GM20000 (cell line): ENCODE measurements around the gene TTR.

Experiments used
- DNase-seq: peaks from one replicate; pipeline ENCODE4 v3.0.0; 2012; ENCODE audit warnings: low spot score
- TF ChIP-seq, protein P1 (sequence below): IDR thresholded peaks from 2 replicates; pipeline ENCODE4 v1.5.1; 2012; ENCODE audit warnings: mild to moderate bottlenecking, control low read depth; ENCODE audit errors: extremely low read depth, missing control alignments

TTR gene

DNA sequence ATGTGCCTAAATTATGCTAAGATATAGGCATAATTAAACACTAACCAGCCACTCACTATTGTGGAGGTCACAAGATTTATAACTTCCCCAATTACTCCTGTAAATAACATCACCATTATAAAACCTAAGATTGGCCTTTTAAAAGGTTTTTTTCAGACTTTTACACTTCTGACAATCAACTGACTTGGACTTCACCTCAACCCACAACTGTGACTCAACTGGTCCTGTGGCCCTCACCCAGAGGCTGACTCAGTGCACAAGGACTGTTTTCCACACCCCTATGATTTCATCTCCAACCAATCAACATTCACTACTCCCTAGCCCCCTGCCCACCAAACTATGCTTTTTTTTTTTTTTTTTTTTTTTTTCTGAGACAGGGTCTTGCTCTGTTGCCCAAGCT lies 11.6 kb downstream of the TTR start:
- TF ChIP-seq, protein P1, sequence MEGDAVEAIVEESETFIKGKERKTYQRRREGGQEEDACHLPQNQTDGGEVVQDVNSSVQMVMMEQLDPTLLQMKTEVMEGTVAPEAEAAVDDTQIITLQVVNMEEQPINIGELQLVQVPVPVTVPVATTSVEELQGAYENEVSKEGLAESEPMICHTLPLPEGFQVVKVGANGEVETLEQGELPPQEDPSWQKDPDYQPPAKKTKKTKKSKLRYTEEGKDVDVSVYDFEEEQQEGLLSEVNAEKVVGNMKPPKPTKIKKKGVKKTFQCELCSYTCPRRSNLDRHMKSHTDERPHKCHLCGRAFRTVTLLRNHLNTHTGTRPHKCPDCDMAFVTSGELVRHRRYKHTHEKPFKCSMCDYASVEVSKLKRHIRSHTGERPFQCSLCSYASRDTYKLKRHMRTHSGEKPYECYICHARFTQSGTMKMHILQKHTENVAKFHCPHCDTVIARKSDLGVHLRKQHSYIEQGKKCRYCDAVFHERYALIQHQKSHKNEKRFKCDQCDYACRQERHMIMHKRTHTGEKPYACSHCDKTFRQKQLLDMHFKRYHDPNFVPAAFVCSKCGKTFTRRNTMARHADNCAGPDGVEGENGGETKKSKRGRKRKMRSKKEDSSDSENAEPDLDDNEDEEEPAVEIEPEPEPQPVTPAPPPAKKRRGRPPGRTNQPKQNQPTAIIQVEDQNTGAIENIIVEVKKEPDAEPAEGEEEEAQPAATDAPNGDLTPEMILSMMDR: no peak

DNA sequence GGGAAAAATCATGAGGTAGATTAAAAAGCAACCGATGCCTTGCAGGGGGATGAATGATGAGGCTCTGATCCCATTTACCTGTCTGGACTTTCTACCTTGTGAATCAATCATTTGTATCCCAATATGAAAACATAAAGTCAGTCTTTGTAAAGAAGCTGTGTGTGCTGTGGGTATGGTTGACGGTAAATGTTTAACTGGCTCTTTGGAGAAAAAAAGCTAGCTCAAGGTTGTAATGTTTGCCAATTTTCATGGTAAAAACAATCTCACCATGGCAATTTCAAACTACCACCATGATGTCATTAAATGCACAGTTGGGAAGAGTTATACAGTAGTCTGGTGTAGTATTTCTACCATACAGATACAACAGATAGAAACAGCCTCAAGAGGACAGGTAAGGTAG lies 14.6 kb downstream of the TTR start:
- TF ChIP-seq, protein P1: no peak
- DNase-seq: no peak

More for the DNA sequence above, 11.6 kb downstream of the TTR start:
- no peak for DNase-seq

DNA sequence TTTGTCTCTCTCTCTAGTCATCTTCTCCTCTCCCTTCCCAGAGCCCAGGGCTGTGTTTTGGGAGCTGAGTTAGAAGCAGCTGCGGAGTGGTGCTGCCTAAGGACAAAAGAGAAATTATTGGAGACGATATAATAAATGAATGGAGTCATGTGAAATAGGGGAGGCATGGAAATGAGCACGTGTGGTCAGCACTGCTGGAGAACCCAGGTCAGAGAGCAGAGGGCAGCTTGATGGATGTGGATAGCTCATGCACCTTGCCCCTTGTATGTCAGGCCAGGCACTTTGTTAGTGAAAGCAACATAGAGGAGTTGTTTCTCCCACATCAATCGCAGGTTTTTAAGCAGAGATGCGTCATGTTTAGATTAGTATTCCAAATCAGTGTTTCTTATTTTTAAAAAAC lies 15.7 kb downstream of the TTR start:
- no peak for DNase-seq
- TF ChIP-seq, protein P1: no peak

DNA sequence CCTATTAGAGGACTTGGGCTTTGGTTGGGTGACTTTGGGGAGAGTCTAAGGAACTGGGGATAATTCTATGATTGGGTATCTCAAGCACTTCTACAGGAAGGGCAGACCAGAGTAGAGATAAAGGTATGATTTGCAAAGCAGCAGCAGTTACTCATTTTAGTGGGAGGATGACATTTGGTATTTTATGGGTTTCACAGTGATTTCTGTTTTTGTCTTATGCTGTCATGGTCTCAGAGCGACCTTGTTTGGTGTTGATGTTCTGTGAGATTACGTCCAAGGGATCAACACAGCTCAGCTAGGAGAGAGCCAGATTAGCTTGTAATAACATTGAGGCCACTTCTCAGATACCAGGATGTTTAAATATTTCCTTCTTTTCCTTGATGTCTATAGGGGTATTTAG lies 18.2 kb downstream of the TTR start:
- no peak for DNase-seq
- TF ChIP-seq, protein P1: no peak

DNA sequence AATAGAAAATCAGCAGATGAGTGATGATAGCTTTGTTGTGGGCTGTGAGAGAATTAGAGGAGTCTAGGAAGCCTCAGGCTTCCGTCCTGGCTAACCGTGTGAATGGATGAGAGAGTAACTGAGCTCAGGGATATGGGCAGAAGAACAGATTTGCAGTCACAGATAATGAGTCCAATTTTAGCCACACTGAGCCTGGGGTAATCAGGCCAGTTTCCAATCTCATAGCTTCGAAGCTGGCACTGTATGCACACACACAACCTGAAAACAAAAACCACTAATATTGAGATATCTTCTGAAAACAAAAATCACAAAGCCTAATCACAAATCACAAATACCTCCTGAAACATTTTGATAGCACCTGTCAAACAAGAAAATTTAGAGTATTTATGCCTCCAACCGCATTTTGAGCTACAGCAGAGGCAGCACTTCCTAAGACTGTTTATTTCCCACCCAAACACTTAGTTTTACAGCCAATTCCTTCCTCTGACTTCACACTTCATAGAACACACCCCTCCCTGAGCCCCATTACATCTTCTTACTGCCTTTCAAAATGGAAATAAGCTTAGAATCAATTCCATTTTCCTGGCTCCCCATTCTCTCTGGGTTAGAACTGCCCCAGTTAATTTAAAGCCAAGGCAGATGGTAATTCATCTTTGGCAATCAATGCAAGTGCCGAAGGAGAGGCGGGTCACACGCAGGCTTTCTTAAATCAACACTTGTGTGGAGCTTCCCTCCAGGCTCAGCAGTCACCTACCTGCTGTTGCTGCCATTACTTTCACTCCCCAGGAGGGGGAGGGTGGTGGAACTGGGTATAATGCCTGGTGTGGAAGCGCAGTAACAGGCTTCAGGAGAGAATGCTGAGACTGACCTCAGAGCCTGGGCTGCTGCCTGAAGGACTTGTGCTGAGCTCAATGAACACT lies 18.9 kb downstream of the TTR start:
- no peak for DNase-seq
- TF ChIP-seq, protein P1: no peak

DNA sequence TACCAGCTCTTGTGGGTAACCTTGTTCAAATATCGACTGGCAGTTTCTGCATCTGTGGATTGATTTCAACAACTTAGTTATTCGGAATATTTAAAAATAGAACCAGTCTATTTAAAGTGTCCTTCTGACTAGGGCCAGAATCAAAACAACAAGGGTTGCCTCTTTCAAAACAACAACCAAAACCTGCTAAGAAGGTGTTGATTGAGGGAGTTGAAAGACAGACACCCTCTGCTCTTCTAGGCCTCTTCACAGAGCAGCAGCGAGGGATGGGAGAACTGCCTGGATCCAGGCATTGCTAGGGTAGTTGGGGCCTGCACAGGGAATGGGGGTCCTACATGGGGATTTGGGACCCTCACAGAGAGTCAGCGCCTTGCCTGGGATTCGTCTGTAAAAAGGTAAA lies 19.8 kb downstream of the TTR start:
- no peak for DNase-seq
- TF ChIP-seq, protein P1: no peak

DNA sequence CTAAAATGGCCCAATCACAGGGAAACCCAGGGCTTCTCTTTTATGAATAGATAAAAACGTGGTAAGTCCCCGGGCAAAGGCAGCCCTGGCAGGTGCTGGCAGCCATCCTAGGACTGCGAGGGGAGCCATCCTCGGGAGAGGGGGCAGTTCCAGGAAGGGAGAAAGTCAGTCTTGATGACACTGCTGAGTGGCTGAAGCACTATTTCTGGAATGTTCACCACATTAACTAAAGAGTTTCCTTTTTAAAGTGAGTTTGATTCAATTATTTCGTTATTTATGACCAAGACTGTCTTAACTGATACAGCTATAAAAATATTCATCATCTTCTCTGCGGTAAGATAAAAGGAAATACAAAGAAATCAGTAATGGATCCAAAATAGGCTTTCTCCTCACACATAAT lies 20.4 kb downstream of the TTR start:
- no peak for DNase-seq
- TF ChIP-seq, protein P1: no peak
